Measurements from ENCODE around the gene USP31. TPM values are rescaled to one million over a fixed set of nuclear protein-coding genes. Genes with fewer than 3 reads are reported as not detected.

The USP31 gene
- total RNA-seq, 2 experiments from 2014 or later, result 1.6 to 1.7 TPM

DNA sequence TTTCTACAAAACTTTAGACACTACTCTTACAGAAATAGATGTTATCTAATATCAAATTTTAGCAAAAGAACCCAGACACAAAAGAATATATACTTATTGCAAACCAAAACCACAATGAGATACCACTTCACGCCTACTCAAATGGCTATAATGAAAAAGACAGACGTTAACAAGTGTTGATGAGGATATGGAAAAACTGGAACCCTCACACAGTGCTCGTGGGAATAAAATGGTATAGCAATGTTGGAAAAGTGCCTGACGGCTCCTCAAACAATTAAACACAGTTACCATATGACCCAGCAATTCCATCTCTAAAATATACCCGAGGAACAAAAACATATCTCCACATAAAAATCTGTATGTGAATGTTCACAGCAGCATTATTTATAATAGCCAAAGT lies 27.1 kb downstream of the USP31 start:
- ChIA-PET POLR2A (no interaction called here), CTCF (interaction anchor here (1.0 kb wide), 1 partner anchor 10 kb away, joined by 4 read pairs; no protein-coding TSS in a partner anchor)

DNA sequence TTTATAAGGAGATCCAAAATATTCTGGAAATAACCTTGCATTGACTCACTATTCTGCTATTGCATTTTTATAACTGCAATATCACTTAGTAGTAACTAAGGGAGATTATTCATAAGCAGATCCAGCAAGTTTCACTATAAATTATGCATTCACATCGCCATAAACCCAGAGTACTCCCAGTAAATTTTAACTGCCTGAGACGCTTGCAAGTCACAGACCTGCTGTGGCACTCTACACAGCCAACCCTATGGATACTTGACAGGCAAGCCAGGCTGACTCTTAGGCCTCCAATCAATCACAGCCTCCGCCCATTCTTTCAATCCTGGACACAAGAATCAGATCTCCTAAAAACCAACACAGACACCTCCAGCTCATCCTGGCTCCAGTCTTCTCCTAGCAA lies 28.2 kb downstream of the USP31 start:
- ChIA-PET CTCF (no interaction called here), POLR2A (no interaction called here)
- intact Hi-C loops (cut with DNase I, micrococcal nuclease), result no loop called here
- H3K4me1 ChIP-seq (ENCODE audit: insufficient read depth, low read length), result no peaks in the 10 kb centered on the region
- H3K9me3 Mint-ChIP-seq, result no peaks in the 10 kb centered on the region
- TF ChIP-seq, protein P1, sequence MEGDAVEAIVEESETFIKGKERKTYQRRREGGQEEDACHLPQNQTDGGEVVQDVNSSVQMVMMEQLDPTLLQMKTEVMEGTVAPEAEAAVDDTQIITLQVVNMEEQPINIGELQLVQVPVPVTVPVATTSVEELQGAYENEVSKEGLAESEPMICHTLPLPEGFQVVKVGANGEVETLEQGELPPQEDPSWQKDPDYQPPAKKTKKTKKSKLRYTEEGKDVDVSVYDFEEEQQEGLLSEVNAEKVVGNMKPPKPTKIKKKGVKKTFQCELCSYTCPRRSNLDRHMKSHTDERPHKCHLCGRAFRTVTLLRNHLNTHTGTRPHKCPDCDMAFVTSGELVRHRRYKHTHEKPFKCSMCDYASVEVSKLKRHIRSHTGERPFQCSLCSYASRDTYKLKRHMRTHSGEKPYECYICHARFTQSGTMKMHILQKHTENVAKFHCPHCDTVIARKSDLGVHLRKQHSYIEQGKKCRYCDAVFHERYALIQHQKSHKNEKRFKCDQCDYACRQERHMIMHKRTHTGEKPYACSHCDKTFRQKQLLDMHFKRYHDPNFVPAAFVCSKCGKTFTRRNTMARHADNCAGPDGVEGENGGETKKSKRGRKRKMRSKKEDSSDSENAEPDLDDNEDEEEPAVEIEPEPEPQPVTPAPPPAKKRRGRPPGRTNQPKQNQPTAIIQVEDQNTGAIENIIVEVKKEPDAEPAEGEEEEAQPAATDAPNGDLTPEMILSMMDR (IDR thresholded peaks at IDR 0.05), result no peak
- no peaks in the 10 kb centered on the region for H3K36me3 Mint-ChIP-seq (ENCODE audit: low read depth)
- H3K36me3 ChIP-seq (ENCODE audit: insufficient read depth, low read length), result no peaks in the 10 kb centered on the region
- H3K4me3 Mint-ChIP-seq, result no peak overlapping the region
- no peak overlapping the region for H3K27ac Mint-ChIP-seq
- H3K27ac ChIP-seq (ENCODE audit: low read depth in 1 of 2, low read length in 2 of 2), result no peak overlapping the region
- H3K27me3 ChIP-seq (ENCODE audit: control insufficient read depth in 1 of 2, insufficient read depth in 2 of 2, low read length in 2 of 2), result no peaks in the 10 kb centered on the region
- no peaks in the 10 kb centered on the region for H3K9me3 ChIP-seq (ENCODE audit: control insufficient read depth in 1 of 2, insufficient read depth in 1 of 2, low read length in 2 of 2)
- DNase-seq (no peak), ATAC-seq (ENCODE audit: poor library complexity) (no peak)
- H3K4me3 ChIP-seq (ENCODE audit: low read length), result no peak overlapping the region
- no peaks in the 10 kb centered on the region for H3K27me3 Mint-ChIP-seq
- H3K4me1 Mint-ChIP-seq (ENCODE audit: low read depth), result no peaks in the 10 kb centered on the region

More for the DNA sequence above, 27.1 kb downstream of the USP31 start:
- H3K4me3 Mint-ChIP-seq, result no peak overlapping the region
- Histone ChIP-seq H3K27me3 (ENCODE audit: control insufficient read depth in 1 of 2, insufficient read depth in 2 of 2, low read length in 2 of 2) (no peaks in the 10 kb centered on the region), H3K27ac (ENCODE audit: low read depth in 1 of 2, low read length in 2 of 2) (no peak overlapping the region), H3K4me1 (ENCODE audit: insufficient read depth, low read length) (no peaks in the 10 kb centered on the region), H3K4me3 (ENCODE audit: low read length) (no peak overlapping the region), H3K9me3 (ENCODE audit: control insufficient read depth in 1 of 2, insufficient read depth in 1 of 2, low read length in 2 of 2) (no peaks in the 10 kb centered on the region), H3K36me3 (ENCODE audit: insufficient read depth, low read length) (no peaks in the 10 kb centered on the region)
- ATAC-seq (ENCODE audit: poor library complexity) (no peak), DNase-seq (no peak)
- no peaks in the 10 kb centered on the region for H3K9me3 Mint-ChIP-seq
- H3K27me3 Mint-ChIP-seq, result no peaks in the 10 kb centered on the region
- no peak overlapping the region for H3K27ac Mint-ChIP-seq
- H3K36me3 Mint-ChIP-seq (ENCODE audit: low read depth), result no peaks in the 10 kb centered on the region
- TF ChIP-seq, protein P1 (IDR thresholded peaks at IDR 0.05), result no peak
- no peaks in the 10 kb centered on the region for H3K4me1 Mint-ChIP-seq (ENCODE audit: low read depth)
- intact Hi-C loops (cut with DNase I, micrococcal nuclease), result no loop called here

DNA sequence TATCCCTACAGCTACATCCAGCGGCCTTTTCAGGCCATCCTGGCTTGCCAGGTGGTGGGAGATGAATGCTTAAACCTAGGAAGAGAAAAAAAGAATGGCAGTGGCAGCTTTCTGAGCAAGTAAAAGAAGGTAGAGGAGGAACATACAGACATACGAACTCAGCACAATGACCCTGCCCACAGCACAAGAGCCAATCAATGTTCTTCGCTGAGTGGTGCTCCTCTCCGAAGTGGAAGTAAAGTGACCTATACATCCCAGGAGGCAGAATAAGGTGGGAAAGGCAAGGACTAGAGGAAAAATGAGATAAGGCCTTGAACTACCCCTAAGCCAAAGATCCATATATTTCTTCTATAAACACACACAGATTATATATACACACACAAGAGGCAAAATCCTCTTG lies 28.7 kb downstream of the USP31 start:
- TF ChIP-seq, protein P1 (IDR thresholded peaks at IDR 0.05), result no peak
- no peaks in the 10 kb centered on the region for H3K4me1 Mint-ChIP-seq (ENCODE audit: low read depth)
- Histone ChIP-seq H3K27me3 (ENCODE audit: control insufficient read depth in 1 of 2, insufficient read depth in 2 of 2, low read length in 2 of 2) (no peaks in the 10 kb centered on the region), H3K9me3 (ENCODE audit: control insufficient read depth in 1 of 2, insufficient read depth in 1 of 2, low read length in 2 of 2) (no peaks in the 10 kb centered on the region), H3K27ac (ENCODE audit: low read depth in 1 of 2, low read length in 2 of 2) (no peak overlapping the region), H3K36me3 (ENCODE audit: insufficient read depth, low read length) (no peaks in the 10 kb centered on the region), H3K4me3 (ENCODE audit: low read length) (no peak overlapping the region), H3K4me1 (ENCODE audit: insufficient read depth, low read length) (no peaks in the 10 kb centered on the region)
- no peaks in the 10 kb centered on the region for H3K36me3 Mint-ChIP-seq (ENCODE audit: low read depth)
- POLR2A ChIA-PET, result no interaction called here
- no peak overlapping the region for H3K4me3 Mint-ChIP-seq
- no peaks in the 10 kb centered on the region for H3K9me3 Mint-ChIP-seq
- intact Hi-C loops (cut with DNase I, micrococcal nuclease), result no loop called here
- CTCF ChIA-PET, result no interaction called here
- H3K27ac Mint-ChIP-seq, result no peak overlapping the region
- DNase-seq (no peak), ATAC-seq (ENCODE audit: poor library complexity) (no peak)
- H3K27me3 Mint-ChIP-seq, result no peaks in the 10 kb centered on the region

All from CD4-positive, alpha-beta T cell (primary cell).